Esophagus muscularis mucosa (tissue), 4 donors: ENCODE measurements around the gene CCDC187. TPM values are rescaled to one million over a fixed set of nuclear protein-coding genes. Genes with fewer than 3 reads are reported as not detected.

Source experiments
- DNase-seq: peaks from one replicate; pipeline ENCODE4 v3.0.0-alpha.2; 2017; ENCODE audit errors: extremely low spot score
- H3K27ac ChIP-seq, 4 donors: fragments of 200-600 bp; sonication (generic); replicated peaks in 1 of 4; 1 replicate in 3 of 4; 2 replicates in 1 of 4; pipeline ENCODE4 v1.5.1; 2016 to 2019; ENCODE audit warnings: mild to moderate bottlenecking in 1 of 4
- H3K27me3 ChIP-seq, 4 donors: fragments of 200-600 bp; sonication (generic); one replicate each; pipeline versions ENCODE4 v1.5.1 to v1.6.0; 2016 to 2019
- H3K36me3 ChIP-seq, 4 donors: fragments of 200-600 bp; sonication (generic); one replicate each; pipeline ENCODE4 v1.5.1; 2016 to 2019
- H3K4me1 ChIP-seq, 4 donors: fragments of 200-600 bp; sonication (generic); one replicate each; pipeline ENCODE4 v1.5.1; 2016 to 2019
- H3K4me3 ChIP-seq, 4 donors: fragments of 200-600 bp; sonication (generic); 1 replicate in 2 of 4; 2 replicates in 2 of 4; pipeline ENCODE4 v1.5.1; 2016 to 2019; ENCODE audit warnings: mild to moderate bottlenecking in 4 of 4, moderate library complexity in 1 of 4
- H3K9me3 ChIP-seq, 4 donors: fragments of 200-600 bp; sonication (generic); 1 replicate in 3 of 4; 2 replicates in 1 of 4; pipeline ENCODE4 v1.5.1; 2016 to 2019
- EP300 ChIP-seq: sonication (generic); formaldehyde crosslinking; IDR thresholded peaks from one replicate; pipeline ENCODE4 v1.6.1; 2017; ENCODE audit warnings: antibody characterized with exemption
- POLR2A ChIP-seq: fragments of 450-650 bp; IDR thresholded peaks from one replicate; pipeline ENCODE4 v1.6.1; 2017; ENCODE audit warnings: antibody characterized with exemption, moderate library complexity, mild to moderate bottlenecking, low read depth
- POLR2AphosphoS5 ChIP-seq, 2 donors: sonication (generic); formaldehyde crosslinking; IDR thresholded peaks; one replicate each; pipeline ENCODE4 v1.6.1; 2017; ENCODE audit warnings: antibody characterized with exemption in 2 of 2
- WGBS: methylation state at CpG from one replicate; pipeline ENCODE4 v1.1.5; 2018; 5-methylcytosine and 5-hydroxymethylcytosine counted together
- intact Hi-C: fragments of 100-400 bp; cut with DNase I; formaldehyde crosslinking; loops from one replicate; pipeline ENCODE4 v1.15.1; 2023
- total RNA-seq, 4 donors: library from RNA; depleted of rRNA; stranded (reverse); fragments of >200 nt; gene quantifications; one replicate each; pipeline versions ENCODE4 v1.1.0 to v1.2.1, GENCODE V29; 2016
- TF ChIP-seq, protein P1 (sequence below), 3 experiments: fragments of 200-600 bp in 2 of 3; fragments of 450-650 bp in 1 of 3; sonication (generic) in 2 of 3; IDR thresholded peaks; one replicate each; pipeline ENCODE4 v1.5.1; 2017 to 2019; ENCODE audit warnings: antibody characterized with exemption in 3 of 3, mild to moderate bottlenecking in 2 of 3, moderate library complexity in 1 of 3

The CCDC187 gene
- total RNA-seq, 4 donors from 2014 or later, result not detected

DNA sequence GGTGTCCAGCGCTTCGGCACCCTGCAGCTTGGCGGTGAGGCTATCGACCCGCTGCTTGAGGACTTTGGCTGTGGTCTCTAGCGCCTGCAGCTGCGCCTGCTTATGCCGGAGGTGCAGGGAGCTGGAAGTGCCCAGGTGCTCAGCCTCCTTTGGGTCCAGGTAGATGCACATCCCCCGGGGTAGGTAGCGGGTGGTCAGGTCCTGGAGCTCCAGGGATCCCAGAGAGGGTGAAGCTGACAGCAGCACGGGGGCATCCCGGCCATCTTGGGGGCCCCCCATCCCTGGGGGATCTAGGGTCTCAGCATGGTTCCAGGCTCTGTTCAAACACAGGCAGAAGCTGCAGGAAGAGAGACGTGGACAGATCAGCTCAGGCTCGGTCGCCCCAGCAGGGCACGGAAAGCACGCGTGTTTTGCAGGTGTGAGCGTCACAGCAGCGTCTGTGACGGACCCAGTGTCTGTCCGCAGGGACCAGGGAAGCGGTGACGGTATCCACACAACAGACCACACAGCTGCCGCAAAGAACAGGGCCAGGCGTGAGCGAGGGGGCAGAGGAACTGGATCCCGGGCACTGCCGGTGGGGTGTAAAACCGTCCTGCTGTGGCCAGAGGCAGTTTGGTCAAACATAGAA is 17.4 kb downstream of the CCDC187 start:
- DNase-seq, result no peak
- WGBS, result 93% methylated on average over 20 of the region's 30 CpGs
- H3K27me3 ChIP-seq, result peaks cover 0 to 93% (median 9%) of the 10 kb centered on the region in 4 donors
- no peaks in the 10 kb centered on the region for H3K9me3 ChIP-seq
- H3K4me1 ChIP-seq, result peaks cover 5 to 10% (median 9%) of the 10 kb centered on the region in 4 donors
- intact Hi-C loops, result loop anchor here (10.0 kb wide), 1 partner anchor 682 kb away; no protein-coding TSS in a partner anchor
- H3K36me3 ChIP-seq, result no peaks in the 10 kb centered on the region
- TF ChIP-seq POLR2AphosphoS5 (IDR thresholded peaks at IDR 0.05) (no peak), POLR2A (no peak), EP300 (no peak)
- TF ChIP-seq, protein P1, sequence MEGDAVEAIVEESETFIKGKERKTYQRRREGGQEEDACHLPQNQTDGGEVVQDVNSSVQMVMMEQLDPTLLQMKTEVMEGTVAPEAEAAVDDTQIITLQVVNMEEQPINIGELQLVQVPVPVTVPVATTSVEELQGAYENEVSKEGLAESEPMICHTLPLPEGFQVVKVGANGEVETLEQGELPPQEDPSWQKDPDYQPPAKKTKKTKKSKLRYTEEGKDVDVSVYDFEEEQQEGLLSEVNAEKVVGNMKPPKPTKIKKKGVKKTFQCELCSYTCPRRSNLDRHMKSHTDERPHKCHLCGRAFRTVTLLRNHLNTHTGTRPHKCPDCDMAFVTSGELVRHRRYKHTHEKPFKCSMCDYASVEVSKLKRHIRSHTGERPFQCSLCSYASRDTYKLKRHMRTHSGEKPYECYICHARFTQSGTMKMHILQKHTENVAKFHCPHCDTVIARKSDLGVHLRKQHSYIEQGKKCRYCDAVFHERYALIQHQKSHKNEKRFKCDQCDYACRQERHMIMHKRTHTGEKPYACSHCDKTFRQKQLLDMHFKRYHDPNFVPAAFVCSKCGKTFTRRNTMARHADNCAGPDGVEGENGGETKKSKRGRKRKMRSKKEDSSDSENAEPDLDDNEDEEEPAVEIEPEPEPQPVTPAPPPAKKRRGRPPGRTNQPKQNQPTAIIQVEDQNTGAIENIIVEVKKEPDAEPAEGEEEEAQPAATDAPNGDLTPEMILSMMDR (IDR thresholded peaks at IDR 0.05), result no peak
- H3K4me3 ChIP-seq, result no peak overlapping the region
- no peak overlapping the region for H3K27ac ChIP-seq

DNA sequence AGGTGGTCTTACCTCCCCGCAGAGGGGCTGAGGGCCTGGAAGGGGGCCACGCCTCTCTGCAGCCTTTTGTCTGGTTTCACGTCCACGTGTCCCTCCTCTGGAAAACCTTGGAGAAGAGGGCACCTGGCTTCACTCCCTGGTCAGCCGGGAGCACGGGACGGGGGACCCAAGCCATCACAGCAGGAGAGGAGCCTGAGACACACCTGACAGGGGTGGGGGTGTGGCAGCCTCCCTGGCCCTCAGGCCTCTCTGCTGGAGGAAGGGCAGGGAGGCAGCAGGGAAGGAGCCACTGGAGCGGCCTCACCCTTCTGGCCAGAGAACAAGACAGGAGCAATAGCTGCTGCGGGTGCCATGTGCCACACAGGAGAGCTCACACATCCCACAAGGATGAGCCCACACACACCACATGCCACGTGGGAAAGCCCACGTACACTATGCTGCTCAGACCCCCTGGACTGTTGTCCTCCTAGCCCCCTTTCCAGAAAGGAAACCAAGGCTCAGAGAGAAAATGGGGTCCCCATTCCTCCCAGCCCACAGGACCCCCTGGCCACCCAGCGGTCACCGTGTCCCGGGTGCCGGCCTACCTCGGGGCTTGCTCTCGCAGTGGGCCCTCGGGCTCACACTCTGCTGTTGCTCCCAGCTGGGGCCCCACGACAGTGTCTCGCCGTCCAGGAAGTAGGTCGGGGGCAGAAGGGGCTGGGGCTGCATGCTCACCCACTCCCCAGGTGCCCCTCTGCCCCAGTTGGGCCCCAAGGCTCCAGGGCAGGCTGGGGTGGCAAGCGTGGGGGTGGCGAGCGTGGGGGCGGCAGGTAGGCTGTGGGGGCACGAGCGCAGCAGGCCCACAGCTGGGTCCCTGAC is 18.2 kb downstream of the CCDC187 start:
- no peak overlapping the region for H3K4me3 ChIP-seq
- H3K9me3 ChIP-seq, result no peaks in the 10 kb centered on the region
- TF ChIP-seq, protein P1 (IDR thresholded peaks at IDR 0.05), result no peak
- TF ChIP-seq POLR2A (no peak), POLR2AphosphoS5 (IDR thresholded peaks at IDR 0.05) (no peak), EP300 (no peak)
- no peak for DNase-seq
- H3K27me3 ChIP-seq, result peaks cover 0 to 94% (median 9%) of the 10 kb centered on the region in 4 donors
- intact Hi-C loops, result loop anchor here (10.0 kb wide), 1 partner anchor 681 kb away; no protein-coding TSS in a partner anchor
- no peaks in the 10 kb centered on the region for H3K36me3 ChIP-seq
- peaks cover 5 to 10% (median 9%) of the 10 kb centered on the region in 4 donors for H3K4me1 ChIP-seq
- 78% methylated on average over 7 of the region's 28 CpGs for WGBS
- no peak overlapping the region for H3K27ac ChIP-seq

DNA sequence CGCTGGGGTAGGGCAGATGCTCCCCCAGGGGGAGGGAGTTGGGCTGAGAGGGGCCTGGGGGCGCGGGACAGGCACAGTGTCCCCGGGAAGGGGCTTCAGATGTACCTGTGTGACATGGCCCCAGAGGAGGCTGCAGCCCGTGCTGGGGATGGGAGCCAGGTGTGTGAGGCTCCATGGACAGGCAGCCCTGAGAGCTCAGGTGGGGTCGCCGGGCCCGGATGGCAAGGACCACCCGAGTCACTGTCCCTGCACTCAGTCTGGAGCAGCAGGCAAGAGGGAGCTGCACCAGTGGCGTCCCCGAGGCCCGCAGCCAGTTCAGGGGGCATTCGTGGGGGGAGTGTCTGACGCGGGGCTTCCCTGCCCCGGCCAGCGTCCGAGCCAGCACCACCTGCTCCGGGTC is 18.9 kb downstream of the CCDC187 start:
- Histone ChIP-seq H3K4me1 (peaks cover 5 to 10% (median 9%) of the 10 kb centered on the region in 4 donors), H3K9me3 (peaks cover 0 to under 1% (median 0%) of the 10 kb centered on the region in 4 donors), H3K27me3 (peaks cover 0 to 88% (median 9%) of the 10 kb centered on the region in 4 donors), H3K27ac (no peak overlapping the region), H3K36me3 (no peaks in the 10 kb centered on the region), H3K4me3 (no peak overlapping the region)
- TF ChIP-seq, protein P1 (IDR thresholded peaks at IDR 0.05), result no peak
- no peak for TF ChIP-seq POLR2A
- TF ChIP-seq POLR2AphosphoS5 (IDR thresholded peaks at IDR 0.05), result no peak
- no peak for TF ChIP-seq EP300
- WGBS, result 100% methylated on average over 6 of the region's 19 CpGs
- intact Hi-C loops, result loop anchor here (10.0 kb wide), 1 partner anchor 680 kb away; no protein-coding TSS in a partner anchor
- DNase-seq, result no peak

DNA sequence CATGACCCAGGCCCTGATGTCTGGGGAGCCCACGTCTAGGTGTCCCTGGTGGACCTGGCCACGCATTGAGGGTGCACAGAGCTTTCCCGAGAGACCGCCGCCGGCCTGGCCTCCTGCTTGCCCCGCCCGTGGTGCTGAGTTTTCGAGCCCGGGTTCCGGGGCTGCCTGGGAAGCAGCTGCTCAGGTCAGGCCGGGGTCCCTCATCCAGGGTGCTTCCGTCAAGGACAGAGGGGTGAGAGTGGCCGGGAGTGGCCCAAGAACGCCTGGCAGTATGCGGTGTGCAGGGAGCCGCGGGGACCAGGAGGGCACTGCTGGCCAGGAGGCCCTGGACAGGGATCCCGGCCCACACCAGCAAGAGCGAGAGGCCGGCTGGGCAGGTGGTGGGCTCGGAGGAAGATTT is 19.6 kb downstream of the CCDC187 start:
- no peak overlapping the region for H3K27ac ChIP-seq
- TF ChIP-seq, protein P1 (IDR thresholded peaks at IDR 0.05), result no peak
- TF ChIP-seq POLR2A (no peak), EP300 (no peak), POLR2AphosphoS5 (IDR thresholded peaks at IDR 0.05) (no peak)
- H3K9me3 ChIP-seq, result peaks cover 0 to 6% (median 0%) of the 10 kb centered on the region in 4 donors
- H3K4me1 ChIP-seq, result peaks cover 5 to 10% (median 9%) of the 10 kb centered on the region in 4 donors
- WGBS, result 65% methylated on average over 11 of the region's 22 CpGs
- no peak overlapping the region for H3K4me3 ChIP-seq
- intact Hi-C loops, result loop anchor here (10.0 kb wide), 1 partner anchor 680 kb away; no protein-coding TSS in a partner anchor
- DNase-seq, result no peak
- no peaks in the 10 kb centered on the region for H3K36me3 ChIP-seq
- peaks cover 0 to 89% (median 9%) of the 10 kb centered on the region in 4 donors for H3K27me3 ChIP-seq
